GM12872 (cell line): ENCODE data around the gene ST8SIA6.

ENCODE experiments used
- TF ChIP-seq, protein P1 (sequence below): IDR thresholded peaks from 3 replicates; pipeline ENCODE4 v1.5.1; 2011; ENCODE audit warnings: low read depth, mild to moderate bottlenecking, low read length, moderate library complexity; ENCODE audit not compliant: insufficient read depth

The ST8SIA6 gene

GRCh38 chr10:17356820-17357219 lies 97.6 kb downstream of the ST8SIA6 start:
- TF ChIP-seq, protein P1, sequence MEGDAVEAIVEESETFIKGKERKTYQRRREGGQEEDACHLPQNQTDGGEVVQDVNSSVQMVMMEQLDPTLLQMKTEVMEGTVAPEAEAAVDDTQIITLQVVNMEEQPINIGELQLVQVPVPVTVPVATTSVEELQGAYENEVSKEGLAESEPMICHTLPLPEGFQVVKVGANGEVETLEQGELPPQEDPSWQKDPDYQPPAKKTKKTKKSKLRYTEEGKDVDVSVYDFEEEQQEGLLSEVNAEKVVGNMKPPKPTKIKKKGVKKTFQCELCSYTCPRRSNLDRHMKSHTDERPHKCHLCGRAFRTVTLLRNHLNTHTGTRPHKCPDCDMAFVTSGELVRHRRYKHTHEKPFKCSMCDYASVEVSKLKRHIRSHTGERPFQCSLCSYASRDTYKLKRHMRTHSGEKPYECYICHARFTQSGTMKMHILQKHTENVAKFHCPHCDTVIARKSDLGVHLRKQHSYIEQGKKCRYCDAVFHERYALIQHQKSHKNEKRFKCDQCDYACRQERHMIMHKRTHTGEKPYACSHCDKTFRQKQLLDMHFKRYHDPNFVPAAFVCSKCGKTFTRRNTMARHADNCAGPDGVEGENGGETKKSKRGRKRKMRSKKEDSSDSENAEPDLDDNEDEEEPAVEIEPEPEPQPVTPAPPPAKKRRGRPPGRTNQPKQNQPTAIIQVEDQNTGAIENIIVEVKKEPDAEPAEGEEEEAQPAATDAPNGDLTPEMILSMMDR, result no peak

DNA sequence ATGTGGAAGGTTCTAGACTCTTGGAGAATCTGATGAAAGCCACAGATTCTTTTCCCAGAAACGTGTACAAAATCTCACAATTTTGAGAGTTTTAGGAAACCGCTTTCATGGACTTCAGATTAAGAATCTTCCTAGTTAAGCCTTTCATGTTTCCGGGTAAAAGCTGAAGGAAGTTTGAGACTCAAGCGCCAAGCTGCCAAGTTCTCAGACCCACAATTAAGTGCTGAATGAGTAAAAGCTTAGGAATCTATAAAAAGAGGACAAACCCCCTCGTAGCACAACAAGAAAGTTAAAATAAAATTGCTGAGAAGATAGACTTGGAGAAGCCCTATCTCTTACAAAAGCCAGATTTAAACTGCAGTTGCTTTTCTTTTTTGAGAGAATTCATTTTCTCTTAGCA lies 99.6 kb downstream of the ST8SIA6 start:
- TF ChIP-seq, protein P1, result no peak

DNA sequence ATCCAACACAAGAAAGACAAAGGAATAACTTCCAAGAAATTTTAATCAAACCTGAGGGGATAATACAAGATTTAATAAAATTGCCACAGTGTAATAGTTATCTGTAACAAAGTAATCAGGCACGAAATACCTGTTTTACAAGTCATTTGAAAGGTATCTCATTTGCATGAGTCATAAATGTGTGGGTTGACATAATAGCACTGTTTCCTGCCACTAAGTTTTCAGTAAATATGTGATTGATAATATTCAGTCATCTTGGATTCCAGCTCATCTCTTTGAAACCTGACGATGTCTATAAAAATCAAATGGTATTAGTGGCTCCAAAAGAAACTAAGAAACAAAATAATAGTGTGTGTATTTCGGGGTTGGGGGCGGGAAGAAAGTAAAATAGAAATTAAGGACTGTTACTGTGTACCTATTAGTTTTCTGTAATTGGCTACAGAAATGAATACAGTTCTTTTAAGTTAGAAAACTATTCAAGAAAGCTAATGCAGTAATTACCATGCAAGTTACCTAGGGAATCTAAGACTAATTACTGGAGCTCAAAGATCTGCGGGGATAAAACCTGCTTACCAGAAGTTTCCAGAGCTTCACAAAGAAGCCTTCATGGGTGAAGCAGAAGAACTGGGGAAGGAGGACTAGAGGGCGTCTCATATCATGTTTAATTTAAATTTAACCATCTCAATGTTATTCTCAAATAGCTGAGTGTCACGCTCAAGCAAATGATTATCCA lies 100.7 kb downstream of the ST8SIA6 start:
- TF ChIP-seq, protein P1, result no peak

GRCh38 chr10:17352583-17352982 lies 101.8 kb downstream of the ST8SIA6 start:
- TF ChIP-seq, protein P1, result no peak

GRCh38 chr10:17351506-17351905 lies 102.9 kb downstream of the ST8SIA6 start:
- TF ChIP-seq, protein P1, result no peak

DNA sequence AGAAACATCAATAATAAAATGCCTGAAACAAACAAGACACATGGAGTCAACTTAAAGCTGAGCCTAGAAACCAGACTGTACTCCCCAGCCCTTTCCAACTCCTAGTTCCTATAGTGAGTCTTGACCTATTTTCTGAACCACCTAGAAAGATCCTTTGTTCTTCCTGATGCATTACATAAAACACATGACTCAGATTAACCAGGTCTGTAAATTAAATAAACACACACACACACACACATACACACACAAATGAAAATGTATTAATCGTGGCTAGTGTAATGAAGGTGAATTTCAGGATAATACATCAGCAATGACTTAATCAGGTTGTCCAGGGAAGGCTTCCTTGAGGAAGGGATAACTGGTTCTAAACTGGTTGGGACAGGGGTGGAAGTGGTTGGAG lies 104.7 kb downstream of the ST8SIA6 start:
- TF ChIP-seq, protein P1, result no peak

DNA sequence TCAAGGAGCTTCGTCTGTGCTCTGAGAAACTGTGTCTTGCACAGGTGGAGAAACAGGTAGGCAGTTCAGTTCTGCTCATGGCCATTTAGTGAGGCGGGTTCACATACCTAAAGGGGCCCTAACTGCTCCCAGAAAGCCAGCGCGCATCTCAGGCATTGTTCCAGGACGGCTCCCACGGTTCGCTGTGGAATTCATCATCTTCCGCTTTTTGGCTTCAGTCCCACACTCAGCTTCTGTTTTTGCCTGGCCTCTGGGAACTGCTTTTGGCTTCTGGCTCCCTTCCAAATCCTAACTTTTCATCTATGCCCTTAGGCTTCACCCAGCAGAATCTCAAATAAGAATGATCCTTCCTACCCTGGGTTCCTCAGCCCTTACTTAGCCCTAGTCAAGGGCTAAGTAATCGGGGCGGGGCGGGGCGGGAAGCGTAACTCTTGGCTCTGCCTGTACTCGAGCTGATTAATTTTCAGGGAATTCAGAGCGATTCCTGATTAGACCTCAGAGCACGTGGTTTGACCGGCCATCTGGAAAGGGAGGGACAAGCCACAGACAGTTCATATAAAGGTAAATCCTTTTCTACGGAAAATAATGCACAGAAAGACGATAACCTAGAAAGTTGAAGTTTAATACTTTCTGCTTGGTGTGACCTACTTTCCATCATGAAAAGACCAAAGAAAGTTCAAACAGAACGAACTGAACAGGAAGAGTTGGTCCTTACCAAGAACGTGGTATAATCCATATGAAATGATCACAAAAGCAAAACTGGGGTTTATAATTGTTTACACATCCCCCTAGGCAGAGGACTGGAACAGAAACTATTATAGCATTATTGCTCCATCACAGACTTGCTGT lies 105.7 kb downstream of the ST8SIA6 start:
- TF ChIP-seq, protein P1, result no peak
